Measurements from ENCODE around the gene TRMT11. TPM values are rescaled to one million over a fixed set of nuclear protein-coding genes. Genes with fewer than 3 reads are reported as not detected.

The TRMT11 gene
- total and polyA plus RNA-seq, 2 experiments from 2014 or later, result 21.0 to 24.2 TPM

DNA sequence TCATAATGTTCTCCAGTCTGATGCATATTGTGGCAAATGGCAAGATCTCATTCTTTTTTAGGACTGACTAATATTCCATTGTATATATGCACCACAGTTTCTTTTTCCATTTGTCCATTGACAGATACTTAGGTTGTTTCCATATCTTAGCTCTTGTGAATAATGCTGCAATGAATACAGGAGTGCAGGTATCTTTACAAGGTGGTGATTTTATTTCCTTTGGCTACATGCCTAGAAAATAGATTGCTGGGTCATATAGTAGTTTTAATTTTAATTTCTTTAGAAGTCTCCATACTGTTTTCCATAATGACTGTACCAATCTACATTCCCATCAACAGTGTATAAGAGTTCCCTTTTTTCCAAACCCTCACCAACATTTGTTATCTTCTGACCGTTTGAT lies 97.5 kb downstream of the TRMT11 start:
- no peaks in the 10 kb centered on the region for H4K20me1 ChIP-seq (ENCODE audit: insufficient read depth)
- peaks cover 5% of the 10 kb centered on the region for H3K4me1 ChIP-seq (ENCODE audit: insufficient read depth)
- H3K36me3 ChIP-seq (ENCODE audit: low read depth), result no peaks in the 10 kb centered on the region
- H3K9ac ChIP-seq, result no peak overlapping the region
- no peaks in the 10 kb centered on the region for H3K9me3 ChIP-seq (ENCODE audit: low read depth)
- in situ Hi-C loops (cut with MboI), result no loop called here
- no peak for TF ChIP-seq EZH2 (IDR thresholded peaks at IDR 0.05; ENCODE audit: insufficient read depth, poor library complexity, severe bottlenecking)
- TF ChIP-seq EZH2phosphoT487 (IDR thresholded peaks at IDR 0.05; ENCODE audit: insufficient read depth, low read depth), result no peak
- no peaks in the 10 kb centered on the region for H3K27me3 ChIP-seq (replicated peaks; ENCODE audit: insufficient read depth)
- no peak overlapping the region for H3K4me3 ChIP-seq
- no peak overlapping the region for H3K27ac ChIP-seq
- 100% methylated on average over 1 of the region's 1 CpG for WGBS, 2 experiments (ENCODE audit: low coverage in 1 of 2, low lambda C conversion rate in 2 of 2, missing lambda C conversion rate in 2 of 2)
- no peak for DNase-seq
- no peaks in the 10 kb centered on the region for H3K79me2 ChIP-seq (ENCODE audit: insufficient read depth)
- no peak overlapping the region for H2AFZ ChIP-seq
- no peak overlapping the region for H3K4me2 ChIP-seq (ENCODE audit: unreplicated experiment)
- H3F3A ChIP-seq (ENCODE audit: insufficient read depth), result peaks cover under 1% of the 10 kb centered on the region; the same call in 1 of the 2 replicates
- H3K9me2 ChIP-seq (ENCODE audit: insufficient read depth), result no peaks in the 10 kb centered on the region

DNA sequence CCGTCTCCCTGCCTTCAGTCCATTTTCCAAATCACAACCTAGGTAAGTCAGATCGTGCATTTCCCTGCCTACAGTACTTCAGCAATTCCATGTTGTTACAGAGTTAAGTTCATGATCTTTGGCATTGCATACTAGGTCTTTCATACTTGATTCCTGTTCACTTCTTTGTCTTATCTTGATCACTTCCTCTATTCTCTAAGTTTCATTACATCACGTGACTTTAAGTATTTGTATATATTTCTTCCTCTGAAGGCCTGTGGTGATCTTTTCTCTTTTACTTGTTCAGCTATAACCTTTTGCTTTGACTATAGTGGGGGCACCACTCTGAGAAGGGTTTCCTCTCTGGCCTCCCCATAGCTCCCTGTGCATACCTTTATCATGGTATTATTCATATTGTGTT lies 100.2 kb downstream of the TRMT11 start:
- Histone ChIP-seq H3K27me3 (replicated peaks; ENCODE audit: insufficient read depth) (no peaks in the 10 kb centered on the region), H3K9me3 (ENCODE audit: low read depth) (no peaks in the 10 kb centered on the region), H3K27ac (no peak overlapping the region), H3K79me2 (ENCODE audit: insufficient read depth) (no peaks in the 10 kb centered on the region), H3K4me2 (ENCODE audit: unreplicated experiment) (no peak overlapping the region), H3K4me3 (no peak overlapping the region), H3K36me3 (ENCODE audit: low read depth) (no peaks in the 10 kb centered on the region), H3F3A (ENCODE audit: insufficient read depth) (no peaks in the 10 kb centered on the region), H4K20me1 (ENCODE audit: insufficient read depth) (no peaks in the 10 kb centered on the region), H3K9ac (no peak overlapping the region), H3K9me2 (ENCODE audit: insufficient read depth) (no peaks in the 10 kb centered on the region), H2AFZ (no peak overlapping the region), H3K4me1 (ENCODE audit: insufficient read depth) (no peaks in the 10 kb centered on the region)
- TF ChIP-seq EZH2phosphoT487 (IDR thresholded peaks at IDR 0.05; ENCODE audit: insufficient read depth, low read depth) (no peak), EZH2 (IDR thresholded peaks at IDR 0.05; ENCODE audit: insufficient read depth, poor library complexity, severe bottlenecking) (no peak)
- in situ Hi-C loops (cut with MboI), result no loop called here
- 94% methylated on average over 3 of the region's 3 CpGs for WGBS, 2 experiments (ENCODE audit: low coverage in 1 of 2, low lambda C conversion rate in 2 of 2, missing lambda C conversion rate in 2 of 2)
- DNase-seq, result no peak

Small RNA genes lying within 50 kb of the gene (small RNA-seq; reads per million reads assigned to genes)
- gene RNA5SP216 (ENCODE audit: low read depth, low replicate concordance), result not detected

Other genes starting within 250 kb of the TRMT11 start
- not detected in 2 replicates for gene HEY2, start 236.9 kb upstream of the TRMT11 start, total RNA-seq (2014; rRNA removed; shearing (Covaris generic))
- 0.13 TPM in 1 of 2 replicates, not detected in the other for gene HEY2, start 236.9 kb upstream of the TRMT11 start, polyA plus RNA-seq (2016; fragmentation: Nextera tagmentation; extraction: Ambion mirVana)
- 6.1 and 10.2 TPM in 2 replicates for gene NCOA7, start 195.6 kb upstream of the TRMT11 start, total RNA-seq (2014; rRNA removed; shearing (Covaris generic))
- gene NCOA7, start 195.6 kb upstream of the TRMT11 start, polyA plus RNA-seq (2016; fragmentation: Nextera tagmentation; extraction: Ambion mirVana), result 9.5 and 9.9 TPM in 2 replicates
- 20.5 and 21.8 TPM in 2 replicates for gene HINT3, start 29.8 kb upstream of the TRMT11 start, total RNA-seq (2014; rRNA removed; shearing (Covaris generic))
- 7.0 TPM in 2 replicates for gene HINT3, start 29.8 kb upstream of the TRMT11 start, polyA plus RNA-seq (2016; fragmentation: Nextera tagmentation; extraction: Ambion mirVana)